Activated CD4-positive, alpha-beta T cell treated with anti-CD3 and anti-CD28 coated beads, Interleukin-2, Interleukin-6, amounts not matched to agents 100 ng/mL and 50 ng/mL, durations not matched to agents 16 hours and 8 hours (primary cell): ENCODE results near the gene APBA1.

Source experiments
- DNase-seq: peaks from one replicate; pipeline ENCODE4 v3.0.0-alpha.2; 2020

APBA1 gene

GRCh38 chr9:69392826-69393225 is 279.3 kb downstream of the APBA1 start:
- no peak for DNase-seq

GRCh38 chr9:69391946-69392345 is 280.2 kb downstream of the APBA1 start:
- DNase-seq: no peak

GRCh38 chr9:69391487-69391886 is 280.7 kb downstream of the APBA1 start:
- DNase-seq: no peak

GRCh38 chr9:69389437-69389995 is 282.7 kb downstream of the APBA1 start:
- DNase-seq: no peak

- no peak for DNase-seq
Observed at GRCh38 chr9:69388596-69388995, 283.6 kb downstream of the APBA1 start.

- no peak for DNase-seq
Observed at GRCh38 chr9:69386651-69387050, 285.5 kb downstream of the APBA1 start.

GRCh38 chr9:69385581-69386033 is 286.6 kb downstream of the APBA1 start:
- DNase-seq: no peak

GRCh38 chr9:69382135-69382534 is 290.0 kb downstream of the APBA1 start:
- DNase-seq: no peak

GRCh38 chr9:69380811-69381210 is 291.4 kb downstream of the APBA1 start:
- no peak for DNase-seq

- no peak for DNase-seq
Observed at GRCh38 chr9:69380301-69380700, 291.9 kb downstream of the APBA1 start.

- DNase-seq: no peak
Observed at GRCh38 chr9:69379270-69379982, 292.7 kb downstream of the APBA1 start.

GRCh38 chr9:69377981-69378380 is 294.2 kb downstream of the APBA1 start:
- no peak for DNase-seq
